Vagina (tissue), 2 donors: ENCODE measurements around the gene TOR2A. TPM values are rescaled to one million over a fixed set of nuclear protein-coding genes. Genes with fewer than 3 reads are reported as not detected.

Experiments used
- DNase-seq, 2 donors: peaks; one replicate each; pipeline ENCODE4 v3.0.0-alpha.2; 2017; ENCODE audit errors: extremely low spot score in 2 of 2
- H3K27ac ChIP-seq: fragments of 200-600 bp; sonication (generic); one replicate; pipeline ENCODE4 v1.5.1; 2019
- H3K27me3 ChIP-seq: fragments of 200-600 bp; sonication (generic); one replicate; pipeline ENCODE4 v1.5.1; 2019
- H3K36me3 ChIP-seq, 2 donors: fragments of 200-600 bp; sonication (generic); one replicate each; pipeline ENCODE4 v1.5.1; 2017 to 2019
- H3K4me1 ChIP-seq: fragments of 200-600 bp; sonication (generic); one replicate; pipeline ENCODE4 v1.5.1; 2019
- H3K4me3 ChIP-seq, 2 donors: fragments of 200-600 bp; sonication (generic); 1 replicate in 1 of 2; 2 replicates in 1 of 2; pipeline ENCODE4 v1.5.1; 2016 to 2019
- H3K9me3 ChIP-seq: fragments of 200-600 bp; sonication (generic); one replicate; pipeline ENCODE4 v1.5.1; 2019
- POLR2A ChIP-seq, 2 donors: fragments of 450-650 bp; IDR thresholded peaks; one replicate each; pipeline ENCODE4 v1.6.1; 2017; ENCODE audit warnings: antibody characterized with exemption in 2 of 2, mild to moderate bottlenecking in 2 of 2, moderate library complexity in 2 of 2
- POLR2AphosphoS5 ChIP-seq, 2 donors: sonication (generic); formaldehyde crosslinking; IDR thresholded peaks; one replicate each; pipeline ENCODE4 v1.9.0; 2017; ENCODE audit warnings: antibody characterized with exemption in 2 of 2, mild to moderate bottlenecking in 2 of 2, low read depth in 1 of 2; ENCODE audit not compliant: insufficient read depth in 1 of 2
- intact Hi-C: fragments of 100-400 bp; cut with DNase I; formaldehyde crosslinking; loops from one replicate; pipeline ENCODE4 v1.15.1; 2023
- total RNA-seq: library from RNA; depleted of rRNA; stranded (reverse); fragments of >200 nt; gene quantifications from one replicate; pipeline ENCODE4 v1.2.3, GENCODE V29; 2016
- TF ChIP-seq, protein P1 (sequence below), 3 experiments: fragments of 450-650 bp in 2 of 3; fragments of 200-600 bp in 1 of 3; sonication (generic) in 1 of 3; IDR thresholded peaks; one replicate each; pipeline ENCODE4 v1.5.1; 2017 to 2019; ENCODE audit warnings: antibody characterized with exemption in 3 of 3, mild to moderate bottlenecking in 2 of 3, moderate library complexity in 2 of 3

The TOR2A gene
- total RNA-seq, 1 donor from 2014 or later, result 12.3 TPM

DNA sequence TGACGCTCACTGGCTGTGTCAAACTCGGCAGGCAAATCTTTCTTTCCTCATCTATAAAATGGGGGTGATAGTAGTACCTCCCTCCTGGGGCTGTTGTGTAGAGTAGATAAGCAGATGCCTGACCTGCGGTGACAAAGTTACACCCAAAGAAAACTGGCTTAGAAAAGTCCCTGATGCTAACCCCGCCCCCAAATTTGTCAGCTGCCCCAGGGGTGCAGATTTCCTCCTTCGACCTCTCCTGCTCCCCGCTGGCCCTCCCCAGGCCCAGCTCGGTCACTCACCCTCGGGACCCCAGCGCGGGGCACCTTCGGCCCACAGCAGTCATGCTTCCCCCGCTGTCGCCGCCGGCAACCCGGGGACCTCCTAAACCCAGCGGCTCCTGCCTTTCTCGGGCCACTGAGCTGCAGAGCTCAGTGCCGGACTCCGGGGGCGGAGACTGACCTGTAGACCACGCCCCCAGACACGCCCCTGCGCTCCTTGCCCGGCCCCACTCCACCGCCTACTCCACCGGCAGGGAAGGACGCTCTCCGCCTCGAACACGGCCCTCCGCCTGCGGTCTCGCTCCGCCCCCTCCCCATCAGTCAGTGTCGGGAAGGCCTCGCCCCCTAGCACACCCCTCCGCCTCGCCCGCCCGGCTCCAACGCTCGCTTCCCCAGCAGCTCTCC is 35.9 kb upstream of the TOR2A start:
- intact Hi-C loops, result no loop called here
- H3K27ac ChIP-seq, result peak overlapping the region; percentile 50

DNA sequence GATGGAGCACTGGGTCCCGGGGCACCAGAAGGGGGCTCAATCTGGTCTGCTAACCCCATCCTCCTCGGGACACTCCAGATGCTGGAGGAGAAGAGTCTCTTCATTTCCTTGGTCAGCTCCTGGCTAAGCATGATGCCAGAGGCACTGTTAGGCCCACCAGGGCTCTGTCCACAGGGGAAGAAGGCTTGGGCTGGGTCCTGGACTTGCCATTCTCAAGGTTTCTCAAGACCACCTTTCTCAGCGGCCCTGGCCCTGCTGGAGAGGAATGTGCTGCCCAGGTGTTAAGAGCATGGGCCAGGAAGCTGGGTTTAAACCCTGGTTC is 35.5 kb upstream of the TOR2A start:
- Histone ChIP-seq H3K4me1 (peaks cover 29% of the 10 kb centered on the region), H3K4me3 (peak overlapping the region; percentile 46 to 59), H3K27ac (peak overlapping the region; percentile 50), H3K27me3 (no peaks in the 10 kb centered on the region), H3K9me3 (no peaks in the 10 kb centered on the region), H3K36me3 (no peaks in the 10 kb centered on the region)
- intact Hi-C loops, result no loop called here
- DNase-seq, result no peak
- TF ChIP-seq POLR2AphosphoS5 (IDR thresholded peaks at IDR 0.05; ENCODE audit: insufficient read depth in 1 of 2, low read depth in 1 of 2), result no peak
- TF ChIP-seq, protein P1, sequence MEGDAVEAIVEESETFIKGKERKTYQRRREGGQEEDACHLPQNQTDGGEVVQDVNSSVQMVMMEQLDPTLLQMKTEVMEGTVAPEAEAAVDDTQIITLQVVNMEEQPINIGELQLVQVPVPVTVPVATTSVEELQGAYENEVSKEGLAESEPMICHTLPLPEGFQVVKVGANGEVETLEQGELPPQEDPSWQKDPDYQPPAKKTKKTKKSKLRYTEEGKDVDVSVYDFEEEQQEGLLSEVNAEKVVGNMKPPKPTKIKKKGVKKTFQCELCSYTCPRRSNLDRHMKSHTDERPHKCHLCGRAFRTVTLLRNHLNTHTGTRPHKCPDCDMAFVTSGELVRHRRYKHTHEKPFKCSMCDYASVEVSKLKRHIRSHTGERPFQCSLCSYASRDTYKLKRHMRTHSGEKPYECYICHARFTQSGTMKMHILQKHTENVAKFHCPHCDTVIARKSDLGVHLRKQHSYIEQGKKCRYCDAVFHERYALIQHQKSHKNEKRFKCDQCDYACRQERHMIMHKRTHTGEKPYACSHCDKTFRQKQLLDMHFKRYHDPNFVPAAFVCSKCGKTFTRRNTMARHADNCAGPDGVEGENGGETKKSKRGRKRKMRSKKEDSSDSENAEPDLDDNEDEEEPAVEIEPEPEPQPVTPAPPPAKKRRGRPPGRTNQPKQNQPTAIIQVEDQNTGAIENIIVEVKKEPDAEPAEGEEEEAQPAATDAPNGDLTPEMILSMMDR (IDR thresholded peaks at IDR 0.05), result no peak
- TF ChIP-seq POLR2A (IDR thresholded peaks at IDR 0.05), result no peak

More for the DNA sequence above, 35.9 kb upstream of the TOR2A start:
- H3K4me1 ChIP-seq, result peaks cover 29% of the 10 kb centered on the region
- H3K4me3 ChIP-seq, result peak overlapping the region; percentile 46 to 59
- no peaks in the 10 kb centered on the region for H3K27me3 ChIP-seq
- H3K9me3 ChIP-seq, result no peaks in the 10 kb centered on the region
- TF ChIP-seq, protein P1 (IDR thresholded peaks at IDR 0.05), result peak in 1 of 3 experiments; percentile 17
- TF ChIP-seq POLR2AphosphoS5 (IDR thresholded peaks at IDR 0.05; ENCODE audit: insufficient read depth in 1 of 2, low read depth in 1 of 2), result peak; percentile 85 to 88
- peak in 1 of 2 donors; percentile 46 for TF ChIP-seq POLR2A (IDR thresholded peaks at IDR 0.05)
- DNase-seq, result peak in 1 of 2 donors; percentile 98
- H3K36me3 ChIP-seq, result no peaks in the 10 kb centered on the region

DNA sequence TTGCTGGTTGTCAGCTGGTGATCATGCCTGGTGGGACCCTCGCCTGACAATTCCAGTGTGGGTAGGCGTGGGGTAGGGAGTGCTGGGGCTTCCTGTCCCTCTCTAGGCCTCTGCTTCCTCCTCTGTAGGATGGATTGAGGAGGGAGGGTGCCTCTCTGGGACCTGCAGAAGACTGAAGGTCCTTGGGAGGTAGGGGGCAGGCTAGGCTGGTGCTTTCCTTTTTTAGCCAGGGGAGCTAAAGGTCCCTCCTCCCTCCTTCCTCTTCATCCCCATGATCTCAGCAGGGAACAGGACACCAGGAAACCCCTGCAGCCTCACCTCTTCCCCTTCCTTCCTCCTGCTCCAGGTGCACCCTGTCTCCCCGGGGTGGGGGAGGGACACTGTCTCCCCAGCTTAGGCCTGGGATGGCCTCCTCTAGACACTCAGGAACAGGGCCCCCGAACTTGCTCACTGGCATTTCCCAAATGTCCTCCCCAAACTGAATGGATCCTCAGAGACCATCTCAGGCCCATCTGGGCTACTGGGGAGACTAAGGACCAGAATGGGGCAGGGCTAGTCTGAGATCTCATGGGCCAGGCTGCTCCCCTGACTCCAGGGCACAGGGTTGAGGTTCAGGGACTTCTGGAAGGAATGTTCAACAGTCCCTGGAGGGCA is 35.0 kb upstream of the TOR2A start:
- intact Hi-C loops, result no loop called here

DNA sequence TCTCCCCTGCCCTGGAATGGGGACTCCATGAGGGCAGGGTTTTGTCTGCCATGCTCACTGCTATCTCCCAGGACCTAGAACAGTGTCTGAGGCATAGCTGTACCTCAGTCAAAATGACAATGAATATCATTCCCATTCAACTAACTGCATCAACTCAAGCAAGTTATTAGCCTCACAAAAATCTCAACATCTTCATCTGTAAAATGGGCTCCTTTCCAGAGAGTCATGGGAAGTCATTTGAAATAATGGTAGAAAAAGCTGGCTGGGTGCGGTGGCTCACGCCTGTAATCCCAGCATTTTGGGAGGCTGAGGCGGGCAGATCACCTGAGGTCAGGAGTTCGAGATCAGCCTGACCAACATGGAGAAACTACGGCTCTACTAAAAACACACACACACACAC is 34.0 kb upstream of the TOR2A start:
- H3K4me1 ChIP-seq, result peaks cover 29% of the 10 kb centered on the region
- H3K9me3 ChIP-seq, result no peaks in the 10 kb centered on the region
- H3K4me3 ChIP-seq, result no peak overlapping the region
- no peaks in the 10 kb centered on the region for H3K27me3 ChIP-seq
- intact Hi-C loops, result no loop called here
- TF ChIP-seq POLR2AphosphoS5 (IDR thresholded peaks at IDR 0.05; ENCODE audit: insufficient read depth in 1 of 2, low read depth in 1 of 2) (no peak), POLR2A (IDR thresholded peaks at IDR 0.05) (no peak)
- TF ChIP-seq, protein P1 (IDR thresholded peaks at IDR 0.05), result no peak
- DNase-seq, result no peak
- H3K27ac ChIP-seq, result peak overlapping the region; percentile 50
- H3K36me3 ChIP-seq, result no peaks in the 10 kb centered on the region

More for the DNA sequence above, 35.0 kb upstream of the TOR2A start:
- H3K9me3 ChIP-seq, result no peaks in the 10 kb centered on the region
- H3K36me3 ChIP-seq, result no peaks in the 10 kb centered on the region
- TF ChIP-seq POLR2AphosphoS5 (IDR thresholded peaks at IDR 0.05; ENCODE audit: insufficient read depth in 1 of 2, low read depth in 1 of 2) (no peak), POLR2A (IDR thresholded peaks at IDR 0.05) (no peak)
- TF ChIP-seq, protein P1 (IDR thresholded peaks at IDR 0.05), result no peak
- H3K27ac ChIP-seq, result peak overlapping the region; percentile 50
- no peak for DNase-seq
- peaks cover 29% of the 10 kb centered on the region for H3K4me1 ChIP-seq
- no peaks in the 10 kb centered on the region for H3K27me3 ChIP-seq
- peak overlapping the region; percentile 46 to 59 for H3K4me3 ChIP-seq

DNA sequence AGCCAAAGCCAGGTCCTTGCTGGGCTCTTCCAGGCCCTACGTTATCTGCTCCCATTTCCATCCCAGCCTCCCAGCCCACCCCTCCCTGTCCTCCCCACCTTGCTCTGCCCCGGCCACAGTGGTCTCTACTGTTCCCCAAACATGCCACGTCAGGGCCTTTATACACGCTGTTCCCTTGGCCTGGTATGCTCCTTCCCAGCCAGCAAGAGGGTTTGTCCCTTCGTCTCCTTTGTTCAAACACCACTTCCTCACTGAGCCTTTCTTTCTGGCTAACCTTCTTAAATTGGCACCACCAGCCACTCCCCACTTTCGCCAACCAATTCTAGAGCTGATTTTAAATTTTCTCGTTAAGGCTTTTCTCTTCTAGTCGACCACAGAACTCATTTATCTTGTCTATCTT is 33.6 kb upstream of the TOR2A start:
- Histone ChIP-seq H3K9me3 (no peaks in the 10 kb centered on the region), H3K4me1 (peaks cover 29% of the 10 kb centered on the region), H3K36me3 (no peaks in the 10 kb centered on the region), H3K27me3 (no peaks in the 10 kb centered on the region), H3K27ac (peak overlapping the region; percentile 46), H3K4me3 (no peak overlapping the region)
- TF ChIP-seq POLR2AphosphoS5 (IDR thresholded peaks at IDR 0.05; ENCODE audit: insufficient read depth in 1 of 2, low read depth in 1 of 2), result no peak
- TF ChIP-seq, protein P1 (IDR thresholded peaks at IDR 0.05), result no peak
- TF ChIP-seq POLR2A (IDR thresholded peaks at IDR 0.05), result no peak
- intact Hi-C loops, result no loop called here
- DNase-seq, result no peak
